H9 (cell line): Measurements from ENCODE around the gene PAK5. TPM values are rescaled to one million over a fixed set of nuclear protein-coding genes. Genes with fewer than 3 reads are reported as not detected.

ENCODE experiments used
- DNase-seq: peaks from one replicate; pipeline ENCODE4 v3.0.0-alpha.2; 2017
- H2AFZ ChIP-seq: one replicate; pipeline ENCODE4 v1.6.1; 2013; ENCODE audit warnings: mild to moderate bottlenecking, low read length, control low read depth, moderate library complexity
- H2AK5ac ChIP-seq: 2 replicates; pipeline ENCODE4 v1.6.1; 2013; ENCODE audit warnings: low read length, control low read depth, mixed read lengths; ENCODE audit not compliant: insufficient read length
- H2BK120ac ChIP-seq: one replicate; pipeline ENCODE4 v1.6.1; 2013; ENCODE audit warnings: low read depth, mild to moderate bottlenecking, low read length, control low read depth, inconsistent platforms; ENCODE audit not compliant: poor library complexity, severe bottlenecking
- H2BK12ac ChIP-seq: 2 replicates; pipeline ENCODE4 v1.6.1; 2013; ENCODE audit warnings: low read length, control low read depth, mixed read lengths, low read depth; ENCODE audit not compliant: insufficient read length
- H2BK15ac ChIP-seq: 2 replicates; pipeline ENCODE4 v1.6.1; 2013; ENCODE audit warnings: low read depth, low read length, control low read depth
- H2BK20ac ChIP-seq: one replicate; pipeline ENCODE4 v1.6.1; 2013; ENCODE audit warnings: low read depth, mild to moderate bottlenecking, low read length, control low read depth, inconsistent platforms; ENCODE audit not compliant: poor library complexity, severe bottlenecking
- H2BK5ac ChIP-seq: 2 replicates; pipeline ENCODE4 v1.6.1; 2013; ENCODE audit warnings: low read length, control low read depth, mixed read lengths; ENCODE audit not compliant: insufficient read length
- H3K14ac ChIP-seq: 2 replicates; pipeline ENCODE4 v1.6.1; 2013; ENCODE audit warnings: low read length, control low read depth; ENCODE audit not compliant: insufficient read depth
- H3K18ac ChIP-seq: 2 replicates; pipeline ENCODE4 v1.6.1; 2013; ENCODE audit warnings: low read depth, mild to moderate bottlenecking, mixed read lengths, low read length, control low read depth; ENCODE audit not compliant: insufficient read length
- H3K23ac ChIP-seq: 2 replicates; pipeline ENCODE4 v1.6.1; 2013; ENCODE audit warnings: low read length, control low read depth, mixed read lengths, low read depth; ENCODE audit not compliant: insufficient read length
- H3K23me2 ChIP-seq: 2 replicates; pipeline ENCODE4 v1.6.1; 2013; ENCODE audit warnings: low read depth, mild to moderate bottlenecking, mixed read lengths, low read length, control low read depth; ENCODE audit not compliant: insufficient read length, poor library complexity, severe bottlenecking
- H3K27ac ChIP-seq: 2 replicates; pipeline ENCODE4 v1.5.1; 2013; ENCODE audit warnings: low read length, control low read depth, mixed read lengths, low read depth; ENCODE audit not compliant: insufficient read length
- H3K27me3 ChIP-seq: 2 replicates; pipeline ENCODE4 v1.6.1; 2013; ENCODE audit warnings: low read length, control low read depth, inconsistent platforms; ENCODE audit not compliant: insufficient read depth
- H3K4ac ChIP-seq: 2 replicates; pipeline ENCODE4 v1.6.1; 2013; ENCODE audit warnings: low read depth, mild to moderate bottlenecking, control low read depth, inconsistent platforms, low read length, moderate library complexity
- H3K4me1 ChIP-seq: 2 replicates; pipeline ENCODE4 v1.6.1; 2013; ENCODE audit warnings: low read length, control low read depth, inconsistent platforms; ENCODE audit not compliant: insufficient read depth
- H3K4me2 ChIP-seq: 2 replicates; pipeline ENCODE4 v1.6.1; 2013; ENCODE audit warnings: low read length, control low read depth, mixed read lengths; ENCODE audit not compliant: insufficient read length, insufficient read depth
- H3K56ac ChIP-seq: 2 replicates; pipeline ENCODE4 v1.6.1; 2013; ENCODE audit warnings: low read depth, mild to moderate bottlenecking, mixed read lengths, low read length, control low read depth; ENCODE audit not compliant: insufficient read length
- H3K79me1 ChIP-seq: 2 replicates; pipeline ENCODE4 v1.6.1; 2013; ENCODE audit warnings: low read depth, mild to moderate bottlenecking, moderate library complexity, low read length, control low read depth, inconsistent platforms; ENCODE audit not compliant: insufficient read depth, poor library complexity, severe bottlenecking
- H3K79me2 ChIP-seq: 2 replicates; pipeline ENCODE4 v1.6.1; 2013; ENCODE audit warnings: low read length, control low read depth, inconsistent platforms; ENCODE audit not compliant: insufficient read depth
- H3K9ac ChIP-seq: 2 replicates; pipeline ENCODE4 v1.6.1; 2013; ENCODE audit warnings: low read length, control low read depth, mixed read lengths; ENCODE audit not compliant: insufficient read length; ENCODE audit errors: extremely low read depth
- H3K9me3 ChIP-seq: one replicate; pipeline ENCODE4 v1.6.1; 2013; ENCODE audit warnings: low read depth, low read length, inconsistent platforms; ENCODE audit not compliant: control insufficient read depth
- H3T11ph ChIP-seq: one replicate; pipeline ENCODE4 v1.6.1; 2013; ENCODE audit warnings: mild to moderate bottlenecking, low read length, control low read depth, inconsistent platforms
- H4K20me1 ChIP-seq: one replicate; pipeline ENCODE4 v1.6.1; 2013; ENCODE audit not compliant: control insufficient read depth, insufficient read length, insufficient read depth
- H4K5ac ChIP-seq: 2 replicates; pipeline ENCODE4 v1.6.1; 2013; ENCODE audit warnings: low read depth, mild to moderate bottlenecking, mixed read lengths, low read length, control low read depth; ENCODE audit not compliant: insufficient read length
- H4K8ac ChIP-seq: replicated peaks from 2 replicates; pipeline ENCODE4 v1.6.1; 2013; ENCODE audit warnings: low read length, control low read depth, mixed read lengths, low read depth; ENCODE audit not compliant: insufficient read length
- H4K91ac ChIP-seq: 2 replicates; pipeline ENCODE4 v1.6.1; 2013; ENCODE audit warnings: low read depth, mild to moderate bottlenecking, moderate library complexity, mixed read lengths, low read length, control low read depth; ENCODE audit not compliant: insufficient read length
- H3K27ac Mint-ChIP-seq, 3 experiments: 2 replicates in 2 of 3; 3 replicates in 1 of 3; pipeline ENCODE4 v1.8.0; 2020 to 2021; ENCODE audit warnings: mixed read lengths in 3 of 3, mild to moderate bottlenecking in 1 of 3, moderate library complexity in 1 of 3
- H3K27me3 Mint-ChIP-seq: 2 replicates; pipeline ENCODE4 v1.8.0; 2021; ENCODE audit warnings: low read depth, mild to moderate bottlenecking, moderate library complexity, mixed read lengths
- H3K36me3 Mint-ChIP-seq, 3 experiments: 2 replicates in 2 of 3; 3 replicates in 1 of 3; pipeline ENCODE4 v1.8.0; 2020 to 2021; ENCODE audit warnings: low read depth in 3 of 3, mixed read lengths in 3 of 3; ENCODE audit not compliant: insufficient read depth in 1 of 3
- H3K4me1 Mint-ChIP-seq, 2 experiments: 2 replicates each; pipeline ENCODE4 v1.8.0; 2020; ENCODE audit warnings: mixed read lengths in 2 of 2
- H3K4me3 Mint-ChIP-seq, 2 experiments: 2 replicates in 1 of 2; 3 replicates in 1 of 2; pipeline ENCODE4 v1.8.0; 2020 to 2021; ENCODE audit warnings: mild to moderate bottlenecking in 2 of 2, mixed read lengths in 2 of 2, moderate library complexity in 1 of 2
- H3K9me3 Mint-ChIP-seq, 2 experiments: 2 replicates in 1 of 2; 3 replicates in 1 of 2; pipeline ENCODE4 v1.8.0; 2020; ENCODE audit warnings: mild to moderate bottlenecking in 2 of 2, mixed read lengths in 2 of 2, moderate library complexity in 1 of 2
- CTCF ChIP-seq: fragments of 200-600 bp; sonication (generic); conservative IDR thresholded peaks from 3 replicates; pipeline ENCODE4 v1.8.0; 2021; ENCODE audit warnings: antibody characterized with exemption, mild to moderate bottlenecking
- WGBS: extraction: QIAGEN DNeasy Blood & Tissue Kit; methylation state at CpG from one replicate; pipeline ENCODE4 v1.1.7; 2013; ENCODE audit warnings: missing lambda C conversion rate, low lambda C conversion rate, mixed read lengths; ENCODE audit not compliant: insufficient read length; ENCODE audit errors: extremely low coverage; 5-methylcytosine and 5-hydroxymethylcytosine counted together
- total RNA-seq: library from RNA; stranded (reverse); gene quantifications from 2 replicates; pipeline ENCODE4 v1.2.1, GENCODE V29; 2021

The PAK5 gene
- total RNA-seq, 1 experiment from 2014 or later, result 0.20 TPM

- Histone ChIP-seq H3K9me3 (no peaks in the 10 kb centered on the region), H3K4me2 (no peak overlapping the region), H4K5ac (no peak overlapping the region), H4K91ac (no peak overlapping the region), H4K8ac (no peak overlapping the region), H4K20me1 (no peaks in the 10 kb centered on the region), H2AFZ (no peak overlapping the region), H2BK15ac (no peak overlapping the region), H3K18ac (no peak overlapping the region), H3K9ac (no peak overlapping the region), H3K23ac (no peak overlapping the region), H2BK12ac (no peak overlapping the region), H2AK5ac (no peak overlapping the region), H3K79me2 (no peaks in the 10 kb centered on the region), H3T11ph (no peak overlapping the region), H3K27ac (no peak overlapping the region), H3K14ac (no peak overlapping the region), H3K79me1 (no peaks in the 10 kb centered on the region), H2BK120ac (no peak overlapping the region), H2BK5ac (no peak overlapping the region), H2BK20ac (no peak overlapping the region), H3K23me2 (no peaks in the 10 kb centered on the region), H3K4me1 (no peaks in the 10 kb centered on the region), H3K27me3 (no peaks in the 10 kb centered on the region), H3K56ac (no peak overlapping the region), H3K4ac (no peak overlapping the region)
- Mint-ChIP-seq H3K4me1 (no peaks in the 10 kb centered on the region; a peak in 1 of 4 replicates), H3K4me3 (no peak overlapping the region), H3K36me3 (no peaks in the 10 kb centered on the region), H3K27ac (no peak overlapping the region), H3K27me3 (peaks cover 4% of the 10 kb centered on the region), H3K9me3 (no peaks in the 10 kb centered on the region)
- DNase-seq, result no peak
- no CpG with 5 or more reads among the region's 2 CpGs for WGBS
- TF ChIP-seq CTCF, result no peak
Measured at GRCh38 chr20:9488063-9488462, 350.8 kb downstream of the PAK5 start.

Other genes with a start within 250 kb of the PAK5 start
- 8.3 and 9.7 TPM in 2 replicates for gene ANKEF1, start 195.9 kb upstream of the PAK5 start, total RNA-seq